ENCODE results near the gene MTFR2. TPM values are rescaled to one million over a fixed set of nuclear protein-coding genes. Genes with fewer than 3 reads are reported as not detected.

Gene MTFR2
- total RNA-seq, 2 donors from 2014 or later, result 0.41 TPM; not detected in 1

DNA sequence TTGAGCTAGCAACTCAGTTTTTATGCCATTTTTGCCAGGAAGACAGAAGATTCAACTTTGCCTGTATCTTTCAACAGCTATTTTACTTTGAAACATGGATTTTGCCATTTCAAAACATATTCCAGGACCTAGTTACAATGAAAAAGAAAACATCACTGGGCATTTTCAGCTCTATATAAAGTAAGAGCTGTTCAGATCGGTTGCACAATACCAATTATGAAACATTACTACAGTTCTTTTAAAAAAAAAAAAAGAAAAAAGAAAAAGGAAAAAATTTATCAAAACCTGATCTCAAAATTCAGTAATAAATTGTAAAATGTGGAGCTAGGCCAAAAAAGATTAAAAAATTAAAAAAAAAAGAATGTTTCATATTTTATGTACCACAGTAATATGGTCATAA is 24.0 kb upstream of the MTFR2 start:
- TF ChIP-seq, protein P1, sequence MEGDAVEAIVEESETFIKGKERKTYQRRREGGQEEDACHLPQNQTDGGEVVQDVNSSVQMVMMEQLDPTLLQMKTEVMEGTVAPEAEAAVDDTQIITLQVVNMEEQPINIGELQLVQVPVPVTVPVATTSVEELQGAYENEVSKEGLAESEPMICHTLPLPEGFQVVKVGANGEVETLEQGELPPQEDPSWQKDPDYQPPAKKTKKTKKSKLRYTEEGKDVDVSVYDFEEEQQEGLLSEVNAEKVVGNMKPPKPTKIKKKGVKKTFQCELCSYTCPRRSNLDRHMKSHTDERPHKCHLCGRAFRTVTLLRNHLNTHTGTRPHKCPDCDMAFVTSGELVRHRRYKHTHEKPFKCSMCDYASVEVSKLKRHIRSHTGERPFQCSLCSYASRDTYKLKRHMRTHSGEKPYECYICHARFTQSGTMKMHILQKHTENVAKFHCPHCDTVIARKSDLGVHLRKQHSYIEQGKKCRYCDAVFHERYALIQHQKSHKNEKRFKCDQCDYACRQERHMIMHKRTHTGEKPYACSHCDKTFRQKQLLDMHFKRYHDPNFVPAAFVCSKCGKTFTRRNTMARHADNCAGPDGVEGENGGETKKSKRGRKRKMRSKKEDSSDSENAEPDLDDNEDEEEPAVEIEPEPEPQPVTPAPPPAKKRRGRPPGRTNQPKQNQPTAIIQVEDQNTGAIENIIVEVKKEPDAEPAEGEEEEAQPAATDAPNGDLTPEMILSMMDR (IDR thresholded peaks at IDR 0.05), result no peak
- Histone ChIP-seq H3K27ac (no peak overlapping the region), H3K36me3 (peaks cover 51% of the 10 kb centered on the region)

GRCh38 chr6:136265101-136265500 is 15.0 kb upstream of the MTFR2 start:
- H3K27ac ChIP-seq, result no peak overlapping the region
- DNase-seq (ENCODE audit: low spot score), result no peak
- no peaks in the 10 kb centered on the region for H3K9me3 ChIP-seq
- no peak for ATAC-seq (ENCODE audit: insufficient number of reproducible peaks, low FRiP score, low read depth)
- H3K4me1 ChIP-seq (ENCODE audit: control insufficient read depth in 1 of 2, low read depth in 2 of 2), result peaks cover 3 to 6% of the 10 kb centered on the region in 2 donors
- H3K36me3 ChIP-seq, result peaks cover 50% of the 10 kb centered on the region
- no peak overlapping the region for H3K4me3 ChIP-seq
- TF ChIP-seq, protein P1 (IDR thresholded peaks at IDR 0.05), result no peak
- no peaks in the 10 kb centered on the region for H3K27me3 ChIP-seq (replicated peaks; ENCODE audit: insufficient read depth)

More for the DNA sequence above, 24.0 kb upstream of the MTFR2 start:
- H3K9me3 ChIP-seq, result no peaks in the 10 kb centered on the region
- ATAC-seq (ENCODE audit: insufficient number of reproducible peaks, low FRiP score, low read depth) (no peak), DNase-seq (ENCODE audit: low spot score) (no peak)
- no peaks in the 10 kb centered on the region for H3K27me3 ChIP-seq (replicated peaks; ENCODE audit: insufficient read depth)
- H3K4me1 ChIP-seq (ENCODE audit: control insufficient read depth in 1 of 2, low read depth in 2 of 2), result peaks cover 10% of the 10 kb centered on the region in 2 donors
- no peak overlapping the region for H3K4me3 ChIP-seq

DNA sequence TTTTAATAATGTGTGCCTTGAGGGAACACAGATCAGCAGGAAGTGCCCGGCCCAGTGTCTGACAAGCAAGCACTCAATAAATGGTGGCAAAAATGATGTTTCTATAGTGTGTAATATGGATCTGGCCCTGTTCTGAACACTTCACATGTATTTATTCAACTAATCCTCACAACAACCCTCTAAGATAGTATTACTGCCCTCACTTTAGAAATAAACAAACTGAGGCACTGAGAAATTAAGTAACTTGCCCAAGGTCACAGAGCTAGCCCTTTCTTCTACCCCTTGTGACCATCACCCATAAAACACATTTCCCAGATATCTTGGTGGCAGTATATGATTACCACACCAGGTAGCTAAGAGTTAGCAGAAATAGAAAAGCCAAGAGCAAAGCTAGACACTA is 12.8 kb upstream of the MTFR2 start:
- ATAC-seq (ENCODE audit: insufficient number of reproducible peaks, low FRiP score, low read depth) (no peak), DNase-seq (ENCODE audit: low spot score) (no peak)
- Histone ChIP-seq H3K9me3 (no peaks in the 10 kb centered on the region), H3K27me3 (replicated peaks; ENCODE audit: insufficient read depth) (no peaks in the 10 kb centered on the region), H3K4me1 (ENCODE audit: control insufficient read depth in 1 of 2, low read depth in 2 of 2) (peaks cover 3 to 6% of the 10 kb centered on the region in 2 donors), H3K4me3 (no peak overlapping the region), H3K36me3 (peaks cover 31% of the 10 kb centered on the region), H3K27ac (no peak overlapping the region)
- TF ChIP-seq, protein P1 (IDR thresholded peaks at IDR 0.05), result no peak

GRCh38 chr6:136254851-136255466 is 4.8 kb upstream of the MTFR2 start:
- H3K27ac ChIP-seq, result no peak overlapping the region
- DNase-seq (ENCODE audit: low spot score) (no peak), ATAC-seq (ENCODE audit: insufficient number of reproducible peaks, low FRiP score, low read depth) (no peak)
- H3K4me1 ChIP-seq (ENCODE audit: control insufficient read depth in 1 of 2, low read depth in 2 of 2), result peaks cover 0 to 9% of the 10 kb centered on the region in 2 donors
- H3K4me3 ChIP-seq, result no peak overlapping the region
- H3K27me3 ChIP-seq (replicated peaks; ENCODE audit: insufficient read depth), result no peaks in the 10 kb centered on the region
- peaks cover 6% of the 10 kb centered on the region for H3K36me3 ChIP-seq
- H3K9me3 ChIP-seq, result no peaks in the 10 kb centered on the region
- TF ChIP-seq, protein P1 (IDR thresholded peaks at IDR 0.05), result no peak

GRCh38 chr6:136253734-136254133 is 3.6 kb upstream of the MTFR2 start:
- H3K36me3 ChIP-seq, result peaks cover 6% of the 10 kb centered on the region
- H3K4me1 ChIP-seq (ENCODE audit: control insufficient read depth in 1 of 2, low read depth in 2 of 2), result peaks cover 6 to 15% of the 10 kb centered on the region in 2 donors
- no peak overlapping the region for H3K27ac ChIP-seq
- H3K4me3 ChIP-seq, result no peak overlapping the region
- TF ChIP-seq, protein P1 (IDR thresholded peaks at IDR 0.05), result no peak
- no peaks in the 10 kb centered on the region for H3K9me3 ChIP-seq
- H3K27me3 ChIP-seq (replicated peaks; ENCODE audit: insufficient read depth), result no peaks in the 10 kb centered on the region
- DNase-seq (ENCODE audit: low spot score) (no peak), ATAC-seq (ENCODE audit: insufficient number of reproducible peaks, low FRiP score, low read depth) (no peak)
